Left colon (tissue), 2 donors: ENCODE data around the gene CSTPP1. TPM values are rescaled to one million over a fixed set of nuclear protein-coding genes. Genes with fewer than 3 reads are reported as not detected.

ENCODE experiments used
- ATAC-seq: fragments of 200-7000 bp; cut with Tn5 transposase; one replicate; pipeline ENCODE4 v1.9.1; 2020; ENCODE audit warnings: mild to moderate bottlenecking, moderate library complexity
- DNase-seq, 2 donors: peaks; one replicate each; pipeline ENCODE4 v3.0.0-alpha.2; 2020
- intact Hi-C, 2 donors: fragments of 100-400 bp; cut with DNase I in 1 of 2; cut with micrococcal nuclease in 1 of 2; formaldehyde crosslinking; loops; one replicate each; pipeline versions ENCODE4 v1.11.2 to v1.14.0; 2022; cut with DNase I, micrococcal nuclease
- total RNA-seq, 2 donors: library from RNA; stranded (reverse); fragmentation: NEBNext Ultra II Directional; extraction: Animal tissue kit (Norgen Biotek cat#: 25700); gene quantifications; one replicate each; pipeline ENCODE4 v1.2.1, GENCODE V29; 2021
- donor health status: DM: no; HTN: no; CAD: no.
- donor health status: DM: yes; HTN: yes; CAD: no.

The CSTPP1 gene
- total RNA-seq, 2 donors from 2014 or later: 27.7 to 34.8 TPM

DNA sequence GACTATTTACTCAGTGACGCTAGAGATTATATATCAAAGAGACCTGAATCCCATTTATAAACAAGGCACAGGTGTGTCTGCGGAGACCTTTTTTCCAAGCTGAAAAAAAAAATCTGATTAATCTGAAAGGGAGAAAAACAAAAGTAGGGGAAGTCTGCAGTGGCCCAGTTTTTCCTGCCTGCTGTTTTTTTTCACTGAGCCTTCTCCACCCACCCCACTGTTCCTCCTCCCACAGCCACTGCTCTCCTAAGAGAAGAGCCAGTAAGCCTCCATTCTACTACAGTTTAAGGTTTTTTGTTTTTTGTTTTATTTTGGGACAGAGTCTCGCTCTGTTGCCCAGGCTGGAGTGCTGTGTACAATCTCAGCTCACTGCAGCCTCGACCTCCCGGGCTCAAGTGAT, 221.7 kb downstream of the CSTPP1 start:
- intact Hi-C loops: no loop called here
- DNase-seq (no peak), ATAC-seq (no peak)

DNA sequence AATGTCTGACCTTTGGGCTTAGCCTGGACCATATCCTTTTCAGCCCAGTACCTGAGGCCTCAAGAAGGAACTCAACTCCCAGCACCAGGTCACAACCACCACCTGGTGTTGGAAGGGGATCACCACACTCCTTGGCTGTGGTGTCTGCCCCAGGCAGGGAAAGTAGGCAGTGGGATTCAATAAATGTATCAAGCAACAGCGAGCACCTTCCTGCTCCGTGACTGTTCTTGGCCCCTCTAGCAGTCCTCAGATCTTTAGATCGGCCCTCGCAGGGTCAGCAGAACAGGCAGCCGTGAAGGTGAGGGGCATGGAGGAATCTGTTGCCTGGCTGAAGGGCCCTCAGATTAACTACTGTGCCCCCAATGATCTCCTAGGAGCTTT, 224.2 kb downstream of the CSTPP1 start:
- peak; percentile 16 for ATAC-seq
- intact Hi-C loops: loop anchor here in 1 of 2 donors (5.0 kb wide), 1 partner anchor 273 kb away; no protein-coding TSS in a partner anchor
- no peak for DNase-seq

DNA sequence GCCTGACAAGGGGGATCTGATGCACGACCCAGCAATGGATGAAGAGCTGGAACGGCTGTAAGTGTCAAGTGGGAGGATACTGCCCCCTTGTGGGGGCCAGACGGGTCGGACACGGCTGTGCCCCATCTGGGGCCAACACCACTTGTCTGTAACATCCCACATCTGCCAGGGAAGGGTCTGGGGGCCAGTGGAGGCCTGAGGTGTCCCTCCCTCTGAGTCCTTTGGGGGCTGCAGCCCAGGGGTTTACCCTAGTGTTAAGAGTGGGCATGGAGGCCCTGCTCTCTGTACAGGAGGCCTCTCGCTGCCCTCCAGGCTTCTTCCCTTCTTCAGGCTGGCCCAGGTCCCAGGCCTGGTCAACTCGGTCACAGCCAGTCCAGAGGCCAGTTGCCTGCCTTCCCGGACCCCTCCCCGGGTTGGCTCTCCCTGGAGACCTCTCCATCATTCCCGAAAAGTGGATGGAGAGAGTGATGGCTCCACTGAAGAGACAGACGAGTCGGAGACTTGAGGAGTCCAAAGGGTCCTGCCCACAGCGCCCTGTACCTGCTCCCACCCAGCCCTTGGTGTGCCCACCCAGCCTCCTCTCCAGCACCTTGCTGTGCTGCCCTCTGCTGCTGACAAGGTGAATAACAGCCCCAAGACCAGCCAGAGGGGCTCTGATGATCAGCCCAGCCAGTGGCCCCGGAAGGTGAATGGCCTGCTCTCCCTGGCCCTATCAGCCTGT, 224.7 kb downstream of the CSTPP1 start:
- intact Hi-C loops: loop anchor here in 1 of 2 donors (5.0 kb wide), 1 partner anchor 274 kb away; no protein-coding TSS in a partner anchor

DNA sequence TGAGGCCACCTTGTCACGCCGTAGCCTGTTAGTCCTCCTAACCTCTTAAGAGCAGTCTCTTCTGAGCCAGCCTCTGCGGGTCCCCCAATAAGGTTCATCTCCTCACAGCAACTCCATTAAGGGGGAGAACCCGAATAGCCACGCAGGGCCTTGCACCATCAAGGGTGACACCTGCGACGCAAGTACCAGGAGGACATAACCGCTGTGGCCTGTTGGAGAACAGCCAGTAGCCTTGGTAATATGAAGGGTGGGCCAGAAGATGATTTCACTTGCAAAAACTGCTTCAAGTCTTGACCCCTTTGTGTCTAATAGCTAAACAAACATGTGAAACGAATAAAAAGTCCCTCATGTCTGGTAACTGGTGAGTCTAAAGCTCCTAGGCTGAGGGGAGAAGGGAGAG, 225.3 kb downstream of the CSTPP1 start:
- no peak for DNase-seq
- intact Hi-C loops: loop anchor here in 1 of 2 donors (5.0 kb wide), 1 partner anchor 275 kb away; no protein-coding TSS in a partner anchor
- ATAC-seq: no peak

More for the DNA sequence above, 224.7 kb downstream of the CSTPP1 start:
- peak in 1 of 2 donors; percentile 75 for DNase-seq
- ATAC-seq: peak; percentile 78

DNA sequence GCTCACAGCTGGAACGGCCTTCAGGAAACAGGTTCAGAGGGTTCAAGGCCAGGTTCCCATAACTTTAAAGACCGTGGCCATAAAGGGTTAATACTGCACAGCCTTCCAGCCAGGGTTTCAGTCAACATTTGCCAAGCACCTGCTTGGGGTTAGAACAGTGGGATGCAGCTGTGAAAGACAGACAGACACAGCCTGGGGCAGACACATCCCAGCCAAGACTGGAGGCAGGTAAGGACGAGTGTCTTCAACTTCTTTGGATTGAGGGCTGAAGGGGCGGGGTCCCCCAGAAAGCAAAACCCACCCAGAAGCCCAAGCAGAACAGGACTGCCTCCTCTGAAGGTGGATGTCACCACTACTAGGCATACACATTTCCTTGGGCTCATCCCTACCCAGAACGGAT, 225.9 kb downstream of the CSTPP1 start:
- intact Hi-C loops: loop anchor here in 1 of 2 donors (5.0 kb wide), 1 partner anchor 275 kb away; no protein-coding TSS in a partner anchor
- ATAC-seq (no peak), DNase-seq (no peak)

- intact Hi-C loops: loop anchor here in 1 of 2 donors (5.0 kb wide), 1 partner anchor 276 kb away; no protein-coding TSS in a partner anchor
- ATAC-seq (no peak), DNase-seq (no peak)
These were observed 226.6 kb downstream of the CSTPP1 start for GRCh38 chr11:47163193-47163592.

DNA sequence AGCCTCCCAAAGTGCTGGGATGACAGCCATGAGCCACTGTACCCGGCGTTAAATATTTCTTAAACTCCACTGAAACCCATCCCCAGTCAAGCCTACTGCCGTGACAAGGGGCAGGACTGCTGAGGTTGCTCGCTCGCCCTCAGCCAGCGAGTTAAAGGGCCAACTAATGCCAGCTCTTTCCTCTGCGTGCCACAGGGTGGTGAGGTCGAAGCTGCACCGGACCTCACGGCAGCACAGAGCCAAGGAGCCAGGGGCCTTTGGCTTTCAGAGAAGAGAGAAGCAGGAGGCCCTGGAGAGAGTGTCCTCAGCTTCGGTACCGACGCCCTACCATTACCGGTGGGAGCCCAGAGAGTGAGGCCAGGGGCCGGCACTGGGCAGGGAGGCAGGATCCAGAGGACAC, 227.3 kb downstream of the CSTPP1 start:
- DNase-seq (no peak), ATAC-seq (no peak)
- intact Hi-C loops: loop anchor here in 1 of 2 donors (5.0 kb wide), 1 partner anchor 277 kb away; no protein-coding TSS in a partner anchor

DNA sequence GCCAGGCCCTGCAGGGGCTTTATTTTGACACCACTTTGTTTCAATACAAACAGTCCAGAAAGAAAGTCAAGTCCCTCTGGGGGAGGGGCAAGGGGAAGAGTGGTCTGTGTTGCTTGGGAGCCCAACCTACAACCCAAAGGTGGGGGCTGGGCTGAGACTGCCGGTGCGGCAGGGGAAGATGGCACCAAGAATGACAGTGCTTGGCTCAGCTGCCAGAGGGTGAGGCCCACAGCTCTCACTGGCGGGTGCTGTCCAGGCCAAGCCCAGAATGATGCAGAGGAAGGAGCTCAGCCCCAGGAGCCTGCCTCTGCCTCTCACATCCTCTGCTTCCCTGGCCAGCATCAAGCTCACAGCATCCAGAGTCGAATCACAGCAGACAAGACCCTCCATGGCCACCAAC, 227.8 kb downstream of the CSTPP1 start:
- DNase-seq: no peak
- ATAC-seq: no peak
- intact Hi-C loops: loop anchor here in 1 of 2 donors (5.0 kb wide), 1 partner anchor 277 kb away; no protein-coding TSS in a partner anchor

- ATAC-seq: no peak
- no peak for DNase-seq
- intact Hi-C loops: no loop called here
These were observed 228.8 kb downstream of the CSTPP1 start for GRCh38 chr11:47165253-47165840.

- intact Hi-C loops: no loop called here
- ATAC-seq: no peak
- DNase-seq: no peak
These were observed 229.8 kb downstream of the CSTPP1 start for GRCh38 chr11:47166368-47166767.

DNA sequence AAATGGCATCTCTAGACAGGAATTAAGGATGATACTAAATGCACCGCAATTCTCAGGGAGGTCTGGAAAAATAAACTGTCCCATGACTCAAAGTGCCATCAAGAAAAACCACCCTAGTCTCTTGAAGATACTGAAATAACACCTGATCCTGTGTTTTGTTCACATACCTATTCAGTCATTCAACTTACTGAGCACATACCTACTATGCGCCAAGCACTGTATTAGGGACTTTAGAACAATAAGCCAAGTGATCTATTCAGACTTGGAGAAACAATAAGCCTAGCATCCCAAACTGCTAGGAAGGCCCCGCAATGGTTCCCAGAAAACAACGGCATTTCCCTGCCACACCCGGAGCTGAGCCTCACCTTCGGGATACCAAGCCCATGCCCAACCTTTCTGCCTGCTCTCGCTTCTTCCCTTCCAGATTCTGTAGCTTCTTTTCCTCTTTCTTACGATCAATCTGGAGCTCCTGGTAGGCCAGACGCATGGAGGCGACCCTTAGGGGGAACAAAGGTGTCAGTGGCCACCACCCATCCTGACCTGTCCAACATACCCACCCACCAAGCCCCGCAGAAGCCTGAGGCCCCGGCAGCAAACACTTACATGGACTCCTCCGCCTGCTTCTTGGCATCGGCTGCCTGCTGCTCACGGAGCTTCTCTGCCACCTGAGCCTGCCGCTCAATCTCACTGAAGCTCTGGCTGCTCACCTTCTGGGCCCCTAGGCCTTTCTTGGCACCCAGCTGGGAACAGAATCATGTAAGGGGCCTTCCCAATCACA, 234.7 kb downstream of the CSTPP1 start:
- ATAC-seq (no peak), DNase-seq (no peak)
- intact Hi-C loops: loop anchor here in 1 of 2 donors (10.0 kb wide), 1 partner anchor 94 kb away; no protein-coding TSS in a partner anchor

GRCh38 chr11:47171856-47172255, 235.3 kb downstream of the CSTPP1 start:
- DNase-seq: no peak
- intact Hi-C loops: loop anchor here in 1 of 2 donors (10.0 kb wide), 1 partner anchor 93 kb away; no protein-coding TSS in a partner anchor
- no peak for ATAC-seq

- no peak for DNase-seq
- intact Hi-C loops: loop anchor here in 1 of 2 donors (10.0 kb wide), 1 partner anchor 92 kb away; no protein-coding TSS in a partner anchor
- no peak for ATAC-seq
These were observed 236.3 kb downstream of the CSTPP1 start for GRCh38 chr11:47172740-47173336.

GRCh38 chr11:47175746-47176327, 239.3 kb downstream of the CSTPP1 start:
- ATAC-seq: no peak
- intact Hi-C loops: loop anchor here in 1 of 2 donors (10.0 kb wide), 1 partner anchor 89 kb away; no protein-coding TSS in a partner anchor
- no peak for DNase-seq

DNA sequence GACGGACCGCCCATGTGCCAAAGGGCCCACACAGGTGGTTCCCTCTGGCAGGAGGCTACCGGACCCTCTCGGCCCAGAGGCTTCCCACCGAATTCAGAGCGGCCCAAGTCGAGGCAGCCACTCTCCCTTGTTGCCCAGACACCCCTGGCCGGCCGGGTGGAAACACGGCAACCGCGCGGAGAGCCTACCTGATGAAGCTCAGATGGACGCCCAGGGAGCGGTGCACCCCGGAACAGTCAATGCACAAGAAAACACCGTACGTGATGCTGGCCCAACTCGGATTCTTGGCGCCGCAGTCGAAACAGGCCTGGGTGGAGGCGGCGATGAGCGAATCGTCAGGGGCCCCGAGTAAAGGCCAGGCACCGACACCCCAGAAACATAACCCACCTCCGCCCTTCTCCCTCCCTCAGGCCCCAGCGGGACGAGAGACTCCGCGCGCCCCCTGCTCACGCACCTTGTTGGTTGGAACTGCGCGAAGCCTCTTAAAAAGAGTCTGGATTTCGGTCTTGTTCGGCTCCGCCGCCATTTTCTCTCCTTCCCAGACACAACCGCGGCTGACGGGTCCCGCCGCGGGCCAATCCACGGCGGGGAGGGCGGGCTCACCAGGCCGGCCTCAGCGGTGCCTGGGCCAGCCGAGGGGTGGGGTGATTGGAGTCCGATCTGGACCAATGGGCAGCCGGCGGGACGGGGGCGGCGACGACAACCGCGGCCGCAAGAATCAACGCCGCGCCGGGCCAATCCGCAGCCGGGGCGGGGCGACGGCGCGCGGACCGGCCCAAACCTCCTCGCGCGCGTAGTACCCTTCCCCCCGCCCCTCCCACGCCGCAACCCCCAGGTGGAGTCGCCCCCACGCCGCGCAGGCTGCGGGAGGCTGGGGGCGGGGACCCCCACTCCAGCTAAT, 240.0 kb downstream of the CSTPP1 start, which contains the start of gene ARFGAP2:
ARFGAP2 (minus strand) TSS at position 552 of the 901 bp plus-strand sequence; CDS start at position 526, 26 bp downstream.
- intact Hi-C loops: loop anchor here in 1 of 2 donors (10.0 kb wide), 1 partner anchor 88 kb away; no protein-coding TSS in a partner anchor
- ATAC-seq (peak; percentile 92), DNase-seq (peak; percentile 96 to 97)

DNA sequence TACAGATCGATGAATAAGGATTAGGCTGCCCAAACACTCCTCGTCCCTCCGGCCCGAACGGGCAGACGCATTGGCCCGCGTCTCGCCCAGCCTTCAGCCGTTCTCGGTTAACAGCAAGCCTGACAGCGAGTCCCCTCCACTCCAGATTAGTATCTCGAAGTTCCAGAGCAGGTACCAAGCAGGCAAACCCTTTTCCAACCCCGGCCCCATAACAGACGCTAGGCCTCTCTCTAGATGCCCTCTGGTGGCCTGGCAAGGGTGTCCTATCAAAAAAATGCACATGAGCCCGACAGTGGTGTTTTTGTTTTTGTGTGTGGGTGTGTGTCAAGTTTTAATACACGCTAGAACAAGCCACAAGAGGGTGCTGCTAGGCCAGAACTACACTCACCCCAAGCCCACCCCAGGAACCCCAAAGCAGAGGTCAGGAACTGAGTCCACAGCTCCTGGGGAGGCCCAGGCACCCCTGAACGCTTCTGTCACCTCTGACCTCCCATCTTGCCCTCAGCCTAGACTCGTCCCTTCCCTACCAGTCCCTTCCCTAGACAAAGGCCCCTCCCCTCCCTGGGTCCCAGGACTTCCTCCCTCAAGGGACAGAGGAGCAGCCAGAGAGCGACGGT, 240.8 kb downstream of the CSTPP1 start:
- peak; percentile 67 for ATAC-seq
- DNase-seq: peak; percentile 67 to 74
- intact Hi-C loops: loop anchor here in 1 of 2 donors (10.0 kb wide), 1 partner anchor 87 kb away; no protein-coding TSS in a partner anchor
